H9 (cell line): ENCODE measurements around the gene NKX2-3. TPM values are rescaled to one million over a fixed set of nuclear protein-coding genes. Genes with fewer than 3 reads are reported as not detected.

Experiments
- DNase-seq: peaks from one replicate; pipeline ENCODE4 v3.0.0-alpha.2; 2017
- H2AFZ ChIP-seq: one replicate; pipeline ENCODE4 v1.6.1; 2013; ENCODE audit warnings: mild to moderate bottlenecking, low read length, control low read depth, moderate library complexity
- H2AK5ac ChIP-seq: 2 replicates; pipeline ENCODE4 v1.6.1; 2013; ENCODE audit warnings: low read length, control low read depth, mixed read lengths; ENCODE audit not compliant: insufficient read length
- H2BK120ac ChIP-seq: one replicate; pipeline ENCODE4 v1.6.1; 2013; ENCODE audit warnings: low read depth, mild to moderate bottlenecking, low read length, control low read depth, inconsistent platforms; ENCODE audit not compliant: poor library complexity, severe bottlenecking
- H2BK12ac ChIP-seq: 2 replicates; pipeline ENCODE4 v1.6.1; 2013; ENCODE audit warnings: low read length, control low read depth, mixed read lengths, low read depth; ENCODE audit not compliant: insufficient read length
- H2BK15ac ChIP-seq: 2 replicates; pipeline ENCODE4 v1.6.1; 2013; ENCODE audit warnings: low read depth, low read length, control low read depth
- H2BK20ac ChIP-seq: one replicate; pipeline ENCODE4 v1.6.1; 2013; ENCODE audit warnings: low read depth, mild to moderate bottlenecking, low read length, control low read depth, inconsistent platforms; ENCODE audit not compliant: poor library complexity, severe bottlenecking
- H2BK5ac ChIP-seq: 2 replicates; pipeline ENCODE4 v1.6.1; 2013; ENCODE audit warnings: low read length, control low read depth, mixed read lengths; ENCODE audit not compliant: insufficient read length
- H3K14ac ChIP-seq: 2 replicates; pipeline ENCODE4 v1.6.1; 2013; ENCODE audit warnings: low read length, control low read depth; ENCODE audit not compliant: insufficient read depth
- H3K18ac ChIP-seq: 2 replicates; pipeline ENCODE4 v1.6.1; 2013; ENCODE audit warnings: low read depth, mild to moderate bottlenecking, mixed read lengths, low read length, control low read depth; ENCODE audit not compliant: insufficient read length
- H3K23ac ChIP-seq: 2 replicates; pipeline ENCODE4 v1.6.1; 2013; ENCODE audit warnings: low read length, control low read depth, mixed read lengths, low read depth; ENCODE audit not compliant: insufficient read length
- H3K23me2 ChIP-seq: 2 replicates; pipeline ENCODE4 v1.6.1; 2013; ENCODE audit warnings: low read depth, mild to moderate bottlenecking, mixed read lengths, low read length, control low read depth; ENCODE audit not compliant: insufficient read length, poor library complexity, severe bottlenecking
- H3K27ac ChIP-seq: 2 replicates; pipeline ENCODE4 v1.5.1; 2013; ENCODE audit warnings: low read length, control low read depth, mixed read lengths, low read depth; ENCODE audit not compliant: insufficient read length
- H3K27me3 ChIP-seq: 2 replicates; pipeline ENCODE4 v1.6.1; 2013; ENCODE audit warnings: low read length, control low read depth, inconsistent platforms; ENCODE audit not compliant: insufficient read depth
- H3K4ac ChIP-seq: 2 replicates; pipeline ENCODE4 v1.6.1; 2013; ENCODE audit warnings: low read depth, mild to moderate bottlenecking, control low read depth, inconsistent platforms, low read length, moderate library complexity
- H3K4me1 ChIP-seq: 2 replicates; pipeline ENCODE4 v1.6.1; 2013; ENCODE audit warnings: low read length, control low read depth, inconsistent platforms; ENCODE audit not compliant: insufficient read depth
- H3K4me2 ChIP-seq: 2 replicates; pipeline ENCODE4 v1.6.1; 2013; ENCODE audit warnings: low read length, control low read depth, mixed read lengths; ENCODE audit not compliant: insufficient read length, insufficient read depth
- H3K56ac ChIP-seq: 2 replicates; pipeline ENCODE4 v1.6.1; 2013; ENCODE audit warnings: low read depth, mild to moderate bottlenecking, mixed read lengths, low read length, control low read depth; ENCODE audit not compliant: insufficient read length
- H3K79me1 ChIP-seq: 2 replicates; pipeline ENCODE4 v1.6.1; 2013; ENCODE audit warnings: low read depth, mild to moderate bottlenecking, moderate library complexity, low read length, control low read depth, inconsistent platforms; ENCODE audit not compliant: insufficient read depth, poor library complexity, severe bottlenecking
- H3K79me2 ChIP-seq: 2 replicates; pipeline ENCODE4 v1.6.1; 2013; ENCODE audit warnings: low read length, control low read depth, inconsistent platforms; ENCODE audit not compliant: insufficient read depth
- H3K9ac ChIP-seq: 2 replicates; pipeline ENCODE4 v1.6.1; 2013; ENCODE audit warnings: low read length, control low read depth, mixed read lengths; ENCODE audit not compliant: insufficient read length; ENCODE audit errors: extremely low read depth
- H3K9me3 ChIP-seq: one replicate; pipeline ENCODE4 v1.6.1; 2013; ENCODE audit warnings: low read depth, low read length, inconsistent platforms; ENCODE audit not compliant: control insufficient read depth
- H3T11ph ChIP-seq: one replicate; pipeline ENCODE4 v1.6.1; 2013; ENCODE audit warnings: mild to moderate bottlenecking, low read length, control low read depth, inconsistent platforms
- H4K20me1 ChIP-seq: one replicate; pipeline ENCODE4 v1.6.1; 2013; ENCODE audit not compliant: control insufficient read depth, insufficient read length, insufficient read depth
- H4K5ac ChIP-seq: 2 replicates; pipeline ENCODE4 v1.6.1; 2013; ENCODE audit warnings: low read depth, mild to moderate bottlenecking, mixed read lengths, low read length, control low read depth; ENCODE audit not compliant: insufficient read length
- H4K8ac ChIP-seq: replicated peaks from 2 replicates; pipeline ENCODE4 v1.6.1; 2013; ENCODE audit warnings: low read length, control low read depth, mixed read lengths, low read depth; ENCODE audit not compliant: insufficient read length
- H4K91ac ChIP-seq: 2 replicates; pipeline ENCODE4 v1.6.1; 2013; ENCODE audit warnings: low read depth, mild to moderate bottlenecking, moderate library complexity, mixed read lengths, low read length, control low read depth; ENCODE audit not compliant: insufficient read length
- H3K27ac Mint-ChIP-seq, 3 experiments: 2 replicates in 2 of 3; 3 replicates in 1 of 3; pipeline ENCODE4 v1.8.0; 2020 to 2021; ENCODE audit warnings: mixed read lengths in 3 of 3, mild to moderate bottlenecking in 1 of 3, moderate library complexity in 1 of 3
- H3K27me3 Mint-ChIP-seq: 2 replicates; pipeline ENCODE4 v1.8.0; 2021; ENCODE audit warnings: low read depth, mild to moderate bottlenecking, moderate library complexity, mixed read lengths
- H3K36me3 Mint-ChIP-seq, 3 experiments: 2 replicates in 2 of 3; 3 replicates in 1 of 3; pipeline ENCODE4 v1.8.0; 2020 to 2021; ENCODE audit warnings: low read depth in 3 of 3, mixed read lengths in 3 of 3; ENCODE audit not compliant: insufficient read depth in 1 of 3
- H3K4me1 Mint-ChIP-seq, 2 experiments: 2 replicates each; pipeline ENCODE4 v1.8.0; 2020; ENCODE audit warnings: mixed read lengths in 2 of 2
- H3K4me3 Mint-ChIP-seq, 2 experiments: 2 replicates in 1 of 2; 3 replicates in 1 of 2; pipeline ENCODE4 v1.8.0; 2020 to 2021; ENCODE audit warnings: mild to moderate bottlenecking in 2 of 2, mixed read lengths in 2 of 2, moderate library complexity in 1 of 2
- H3K9me3 Mint-ChIP-seq, 2 experiments: 2 replicates in 1 of 2; 3 replicates in 1 of 2; pipeline ENCODE4 v1.8.0; 2020; ENCODE audit warnings: mild to moderate bottlenecking in 2 of 2, mixed read lengths in 2 of 2, moderate library complexity in 1 of 2
- CTCF ChIP-seq: fragments of 200-600 bp; sonication (generic); conservative IDR thresholded peaks from 3 replicates; pipeline ENCODE4 v1.8.0; 2021; ENCODE audit warnings: antibody characterized with exemption, mild to moderate bottlenecking
- total RNA-seq: library from RNA; stranded (reverse); gene quantifications from 2 replicates; pipeline ENCODE4 v1.2.1, GENCODE V29; 2021

NKX2-3 gene
- total RNA-seq, 1 experiment from 2014 or later: not detected

- Mint-ChIP-seq H3K4me3 (no peak overlapping the region), H3K27ac (no peak overlapping the region), H3K36me3 (no peaks in the 10 kb centered on the region), H3K4me1 (peaks cover 9 to 11% of the 10 kb centered on the region in 2 experiments), H3K27me3 (peaks cover 2% of the 10 kb centered on the region; the same call in 1 of the 2 replicates), H3K9me3 (no peaks in the 10 kb centered on the region)
- DNase-seq: no peak
- Histone ChIP-seq H2BK20ac (no peak overlapping the region), H3K56ac (no peak overlapping the region), H4K8ac (no peak overlapping the region), H3K79me1 (no peaks in the 10 kb centered on the region), H3K27me3 (no peaks in the 10 kb centered on the region), H2AFZ (no peak overlapping the region), H3K9me3 (no peaks in the 10 kb centered on the region), H3K4ac (no peak overlapping the region), H3K4me1 (no peaks in the 10 kb centered on the region; the same call in 1 of the 2 replicates), H3K27ac (no peak overlapping the region), H2BK5ac (no peak overlapping the region), H2BK12ac (no peak overlapping the region), H4K91ac (no peak overlapping the region), H3K23ac (no peak overlapping the region), H4K5ac (no peak overlapping the region), H3K14ac (no peak overlapping the region), H3K18ac (no peak overlapping the region), H2AK5ac (no peak overlapping the region), H3K9ac (no peak overlapping the region), H3T11ph (no peak overlapping the region), H3K23me2 (no peaks in the 10 kb centered on the region), H3K4me2 (no peak overlapping the region), H4K20me1 (no peaks in the 10 kb centered on the region), H3K79me2 (no peaks in the 10 kb centered on the region), H2BK120ac (no peak overlapping the region), H2BK15ac (no peak overlapping the region)
- no peak for TF ChIP-seq CTCF
These were observed 37.2 kb downstream of the NKX2-3 start for GRCh38 chr10:99569961-99570360.
